OCI-LY1 (cell line): ENCODE results near the gene MYO19.
"Not testable (repeated sequence)": the region's sequence is repeated elsewhere in the genome, so short reads cannot be mapped to it uniquely, and the experiment has no call there.

Experiments used
- H2AFZ ChIP-seq: fragments of 200-600 bp; sonication (generic), shearing (Covaris generic); 2 replicates; pipeline ENCODE4 v1.6.0; 2014; ENCODE audit warnings: antibody characterized with exemption, mild to moderate bottlenecking, low read length
- H3F3A ChIP-seq: fragments of 200-600 bp; sonication (generic), shearing (Covaris generic); 2 replicates; pipeline ENCODE4 v1.6.0; 2014; ENCODE audit warnings: mild to moderate bottlenecking, antibody characterized with exemption, low read length, moderate library complexity; ENCODE audit not compliant: insufficient read depth
- H3K27ac ChIP-seq: fragments of 200-600 bp; sonication (generic); 2 replicates; pipeline ENCODE4 v1.5.1; 2014; ENCODE audit warnings: low read length, mixed run types, mild to moderate bottlenecking, low read depth; ENCODE audit not compliant: poor library complexity, severe bottlenecking
- H3K27me3 ChIP-seq: fragments of 200-600 bp; sonication (generic); 2 replicates; pipeline ENCODE4 v1.6.0; 2014; ENCODE audit warnings: antibody characterized with exemption, mild to moderate bottlenecking, low read length, moderate library complexity; ENCODE audit not compliant: insufficient read depth
- H3K36me3 ChIP-seq: fragments of 200-600 bp; sonication (generic); 2 replicates; pipeline ENCODE4 v1.6.1; 2014; ENCODE audit warnings: mild to moderate bottlenecking, antibody characterized with exemption, low read length, moderate library complexity, mixed read lengths; ENCODE audit not compliant: insufficient read depth
- H3K4me1 ChIP-seq: fragments of 200-600 bp; sonication (generic); 2 replicates; pipeline ENCODE4 v1.5.1; 2014; ENCODE audit warnings: mild to moderate bottlenecking, low read length, moderate library complexity; ENCODE audit not compliant: insufficient read depth, severe bottlenecking
- H3K4me2 ChIP-seq: fragments of 200-600 bp; sonication (generic), shearing (Covaris generic); 2 replicates; pipeline ENCODE4 v1.6.1; 2014; ENCODE audit warnings: low read length
- H3K4me3 ChIP-seq: fragments of 200-600 bp; sonication (generic); 2 replicates; pipeline ENCODE4 v1.5.1; 2014; ENCODE audit warnings: low read length, low read depth, mild to moderate bottlenecking, mixed read lengths; ENCODE audit not compliant: poor library complexity, severe bottlenecking
- H3K79me2 ChIP-seq: fragments of 200-600 bp; shearing (Covaris generic); 2 replicates; pipeline ENCODE4 v1.6.1; 2016; ENCODE audit warnings: mixed run types, low read length, mixed read lengths; ENCODE audit not compliant: insufficient read depth
- H3K9ac ChIP-seq: fragments of 200-600 bp; sonication (generic), shearing (Covaris generic); 2 replicates; pipeline ENCODE4 v1.6.1; 2014; ENCODE audit warnings: mild to moderate bottlenecking, low read length, mixed read lengths
- H3K9me2 ChIP-seq: fragments of 200-600 bp; sonication (generic), shearing (Covaris generic); 2 replicates; pipeline ENCODE4 v1.6.1; 2014; ENCODE audit warnings: low read depth, mild to moderate bottlenecking, low read length, mixed read lengths
- H3K9me3 ChIP-seq: fragments of 200-600 bp; shearing (Covaris generic); 2 replicates; pipeline ENCODE4 v1.6.1; 2014; ENCODE audit warnings: low read length, mixed read lengths
- H4K20me1 ChIP-seq: fragments of 200-600 bp; sonication (generic), shearing (Covaris generic); 2 replicates; pipeline ENCODE4 v1.6.0; 2016; ENCODE audit warnings: mild to moderate bottlenecking, low read length; ENCODE audit not compliant: insufficient read depth
- EZH2 ChIP-seq: fragments of 200-600 bp; sonication (generic), shearing (Covaris generic); IDR thresholded peaks from 2 replicates; pipeline ENCODE4 v1.8.0; 2017; ENCODE audit warnings: borderline replicate concordance, mixed run types, mild to moderate bottlenecking, antibody characterized with exemption, low read length, moderate library complexity, mixed read lengths
- TF ChIP-seq, protein P1 (sequence below): fragments of 200-600 bp; sonication (generic), shearing (Covaris generic); IDR thresholded peaks from 2 replicates; pipeline ENCODE4 v1.5.1; 2017; ENCODE audit warnings: mild to moderate bottlenecking, antibody characterized with exemption, low read length, moderate library complexity, mixed read lengths

MYO19 gene

DNA sequence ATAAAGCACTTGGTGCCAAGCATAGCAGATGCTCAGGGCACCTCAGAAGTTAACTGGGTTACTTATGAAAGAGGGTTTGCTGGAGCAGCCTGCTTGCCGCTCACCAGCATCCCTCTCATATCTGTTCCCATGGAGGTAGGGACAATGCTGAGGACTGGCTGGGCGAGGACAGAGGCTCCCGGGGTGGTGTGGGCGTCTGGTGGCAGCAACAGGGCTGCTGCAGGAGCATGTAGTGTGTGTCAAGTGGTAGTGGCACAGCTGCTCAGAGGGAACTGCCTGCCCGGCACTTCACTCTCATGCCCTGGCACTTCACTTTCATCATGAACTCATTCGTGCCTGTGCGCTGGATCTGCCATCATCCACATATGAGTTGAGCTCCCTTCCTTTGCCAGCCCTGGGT, 75.1 kb downstream of the MYO19 start:
- H3K27me3 ChIP-seq = peaks cover 5% of the 10 kb centered on the region; the same call in 1 of the 2 replicates
- no peak overlapping the region for H3K27ac ChIP-seq
- H3K9me2 ChIP-seq = no peaks in the 10 kb centered on the region
- H3K79me2 ChIP-seq = no peaks in the 10 kb centered on the region
- H3K4me2 ChIP-seq = no peak overlapping the region
- H3K9ac ChIP-seq = no peak overlapping the region
- H3F3A ChIP-seq = no peaks in the 10 kb centered on the region
- no peaks in the 10 kb centered on the region for H3K4me1 ChIP-seq
- no peaks in the 10 kb centered on the region for H3K9me3 ChIP-seq
- no peaks in the 10 kb centered on the region for H4K20me1 ChIP-seq
- no peak overlapping the region for H3K4me3 ChIP-seq
- H2AFZ ChIP-seq = no peak overlapping the region
- no peak for TF ChIP-seq EZH2
- TF ChIP-seq, protein P1, sequence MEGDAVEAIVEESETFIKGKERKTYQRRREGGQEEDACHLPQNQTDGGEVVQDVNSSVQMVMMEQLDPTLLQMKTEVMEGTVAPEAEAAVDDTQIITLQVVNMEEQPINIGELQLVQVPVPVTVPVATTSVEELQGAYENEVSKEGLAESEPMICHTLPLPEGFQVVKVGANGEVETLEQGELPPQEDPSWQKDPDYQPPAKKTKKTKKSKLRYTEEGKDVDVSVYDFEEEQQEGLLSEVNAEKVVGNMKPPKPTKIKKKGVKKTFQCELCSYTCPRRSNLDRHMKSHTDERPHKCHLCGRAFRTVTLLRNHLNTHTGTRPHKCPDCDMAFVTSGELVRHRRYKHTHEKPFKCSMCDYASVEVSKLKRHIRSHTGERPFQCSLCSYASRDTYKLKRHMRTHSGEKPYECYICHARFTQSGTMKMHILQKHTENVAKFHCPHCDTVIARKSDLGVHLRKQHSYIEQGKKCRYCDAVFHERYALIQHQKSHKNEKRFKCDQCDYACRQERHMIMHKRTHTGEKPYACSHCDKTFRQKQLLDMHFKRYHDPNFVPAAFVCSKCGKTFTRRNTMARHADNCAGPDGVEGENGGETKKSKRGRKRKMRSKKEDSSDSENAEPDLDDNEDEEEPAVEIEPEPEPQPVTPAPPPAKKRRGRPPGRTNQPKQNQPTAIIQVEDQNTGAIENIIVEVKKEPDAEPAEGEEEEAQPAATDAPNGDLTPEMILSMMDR = no peak
- H3K36me3 ChIP-seq = no peaks in the 10 kb centered on the region

DNA sequence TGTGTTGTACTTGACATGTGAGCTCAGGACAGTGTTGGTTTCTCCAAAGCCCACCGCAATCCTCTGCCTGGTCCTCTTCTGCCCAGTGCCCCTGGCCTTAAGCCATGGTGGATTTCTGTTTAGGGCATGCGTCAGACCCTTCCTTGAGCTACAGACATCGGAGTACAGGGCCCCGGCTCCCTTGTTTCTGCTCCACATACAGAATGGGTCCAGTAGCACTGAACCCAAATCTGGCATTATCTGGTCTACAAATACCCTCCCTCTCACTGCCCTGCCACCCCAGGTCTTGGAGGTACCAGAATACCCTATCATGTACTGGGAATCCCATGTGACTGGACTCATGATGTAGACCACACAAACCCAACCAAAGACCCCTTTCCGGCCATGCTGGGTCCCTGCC, 75.6 kb downstream of the MYO19 start:
- Histone ChIP-seq H3K79me2 (no peaks in the 10 kb centered on the region), H3K27me3 (peaks cover 5% of the 10 kb centered on the region; the same call in 1 of the 2 replicates), H3F3A (no peaks in the 10 kb centered on the region), H3K9me3 (no peaks in the 10 kb centered on the region), H3K27ac (no peak overlapping the region), H2AFZ (no peak overlapping the region), H3K4me2 (no peak overlapping the region), H3K36me3 (no peaks in the 10 kb centered on the region), H4K20me1 (no peaks in the 10 kb centered on the region), H3K4me3 (no peak overlapping the region), H3K9ac (no peak overlapping the region), H3K4me1 (no peaks in the 10 kb centered on the region), H3K9me2 (no peaks in the 10 kb centered on the region)
- TF ChIP-seq, protein P1 = no peak
- no peak for TF ChIP-seq EZH2

DNA sequence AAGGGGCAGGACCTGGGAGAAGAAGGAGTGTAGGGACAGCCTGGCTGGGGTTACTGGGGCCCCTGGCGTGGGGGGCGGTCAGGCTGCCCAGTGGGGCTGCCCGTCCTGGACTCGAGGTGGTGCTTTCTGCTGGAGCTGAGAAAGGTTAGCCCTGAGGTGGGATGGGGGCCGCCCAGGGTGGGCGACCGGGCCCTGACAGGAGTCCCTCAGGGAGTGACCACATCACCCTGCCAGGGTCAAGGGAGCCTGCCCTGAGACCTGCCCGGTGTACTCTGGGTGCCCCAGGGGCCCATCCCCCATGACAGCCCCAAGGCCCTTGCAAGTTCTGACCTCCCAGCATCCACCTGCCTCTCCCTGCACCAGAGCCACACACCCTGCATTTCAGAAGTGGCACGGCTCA, 77.0 kb downstream of the MYO19 start:
- H3K27ac ChIP-seq, H3K79me2 ChIP-seq, H3F3A ChIP-seq, H3K9ac ChIP-seq, H4K20me1 ChIP-seq, H2AFZ ChIP-seq, H3K4me2 ChIP-seq, H3K27me3 ChIP-seq, H3K9me3 ChIP-seq, H3K9me2 ChIP-seq, H3K36me3 ChIP-seq, H3K4me1 ChIP-seq, H3K4me3 ChIP-seq: not testable (repeated sequence)

DNA sequence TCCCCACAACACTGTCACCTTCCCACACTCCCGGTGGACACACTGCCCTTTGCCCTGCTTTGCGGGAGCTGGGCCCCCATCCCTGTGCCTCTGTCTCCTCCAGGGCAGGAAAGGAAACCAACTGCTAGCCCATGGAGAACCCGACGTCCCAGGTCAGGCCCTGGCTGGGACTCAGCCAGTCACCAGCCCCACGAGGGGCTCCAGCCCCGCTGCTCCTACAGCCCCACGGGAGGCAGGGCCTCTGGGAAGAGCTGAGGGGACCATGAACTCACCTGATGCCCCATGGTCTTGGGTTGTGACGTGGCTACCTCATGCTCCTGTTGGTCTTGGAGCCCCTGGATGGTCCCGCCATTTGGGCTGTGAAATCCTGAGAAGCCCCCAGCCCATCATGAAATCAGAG, 81.8 kb downstream of the MYO19 start:
- H4K20me1 ChIP-seq, H3K27me3 ChIP-seq, H3K4me1 ChIP-seq, H3K9ac ChIP-seq, H3K36me3 ChIP-seq, H2AFZ ChIP-seq, H3K27ac ChIP-seq, H3K79me2 ChIP-seq, H3K4me3 ChIP-seq, H3F3A ChIP-seq, H3K9me2 ChIP-seq, H3K9me3 ChIP-seq, H3K4me2 ChIP-seq: not testable (repeated sequence)

DNA sequence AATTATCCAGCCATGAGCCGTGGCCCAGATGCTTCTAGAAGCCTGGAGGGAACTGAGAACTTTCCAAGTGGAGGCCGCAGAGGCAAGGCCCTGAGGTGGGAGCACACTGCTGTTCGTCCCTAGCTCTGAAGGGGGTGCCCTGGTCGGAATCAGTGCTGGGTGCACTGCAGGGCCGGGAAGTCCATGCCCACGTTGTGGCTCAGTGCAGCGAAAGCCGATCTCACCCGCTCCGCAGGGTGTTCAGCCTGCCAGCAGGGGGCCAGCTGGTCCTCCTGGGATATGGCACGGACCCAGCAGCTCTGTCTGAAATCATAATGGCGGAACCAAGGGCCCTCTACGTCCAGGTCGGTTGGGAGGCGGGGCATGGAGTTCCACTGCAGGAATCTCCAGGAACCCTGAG, 84.7 kb downstream of the MYO19 start:
- not testable (repeated sequence) for H3K79me2 ChIP-seq, H3K4me1 ChIP-seq, H3K4me3 ChIP-seq, H3K9me2 ChIP-seq, H3F3A ChIP-seq, H3K27me3 ChIP-seq, H3K9ac ChIP-seq, H3K4me2 ChIP-seq, H4K20me1 ChIP-seq, H3K27ac ChIP-seq, H2AFZ ChIP-seq, H3K9me3 ChIP-seq, H3K36me3 ChIP-seq
